Measurements from ENCODE around the gene MIA. TPM values are rescaled to one million over a fixed set of nuclear protein-coding genes. Genes with fewer than 3 reads are reported as not detected.

MIA gene
- total RNA-seq, 2 donors from 2014 or later, result not detected

DNA sequence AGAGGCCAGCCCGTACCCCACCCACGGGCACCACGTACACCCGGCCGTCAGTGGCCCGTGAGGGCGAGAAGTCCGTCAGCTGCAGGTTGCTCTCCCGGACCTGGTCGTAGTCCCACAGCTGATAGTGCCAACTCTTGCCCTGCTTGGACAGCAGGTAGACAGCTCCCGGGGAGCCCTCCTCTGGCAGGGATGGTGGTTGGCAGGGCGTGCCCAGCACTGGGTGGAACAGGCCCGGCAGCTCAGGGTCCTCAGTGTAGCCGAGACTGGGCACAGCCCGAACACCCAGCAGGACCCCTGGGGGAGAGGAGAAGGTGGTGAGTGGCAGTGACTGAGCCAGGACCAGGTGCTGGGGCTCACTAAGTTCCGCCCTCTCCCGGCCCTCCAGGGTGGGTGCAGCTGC is 32.8 kb upstream of the MIA start:
- Mint-ChIP-seq H3K4me3 (no peak overlapping the region), H3K36me3 (ENCODE audit: low read depth) (no peaks in the 10 kb centered on the region), H3K4me1 (no peaks in the 10 kb centered on the region), H3K27me3 (no peaks in the 10 kb centered on the region), H3K27ac (no peak overlapping the region)
- no peaks in the 10 kb centered on the region for H3K9me3 ChIP-seq (ENCODE audit: control insufficient read depth, low read length, poor library complexity, severe bottlenecking)
- DNase-seq (no peak), ATAC-seq (no peak)

DNA sequence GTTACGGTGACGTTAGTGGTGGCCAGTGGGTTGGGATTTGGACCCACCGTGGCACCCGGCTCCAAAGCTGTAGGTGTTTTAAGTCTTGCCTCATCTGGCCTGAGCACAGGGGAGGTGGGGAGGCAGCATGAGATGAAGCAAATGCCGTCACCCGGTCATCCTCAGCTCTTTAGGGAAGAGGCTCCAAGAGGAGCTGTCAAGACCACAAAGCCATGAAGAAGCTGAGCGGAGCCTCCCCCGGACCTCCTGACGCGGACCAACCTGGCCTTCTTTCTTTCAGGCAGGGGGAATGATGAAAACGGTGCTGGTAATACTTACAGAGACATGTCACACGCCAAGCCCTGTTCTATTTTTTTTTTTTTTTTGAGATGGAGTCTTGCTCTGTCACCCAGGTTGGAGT is 32.4 kb upstream of the MIA start:
- Mint-ChIP-seq H3K27ac (no peak overlapping the region), H3K27me3 (no peaks in the 10 kb centered on the region), H3K4me3 (no peak overlapping the region), H3K4me1 (no peaks in the 10 kb centered on the region), H3K36me3 (ENCODE audit: low read depth) (no peaks in the 10 kb centered on the region)
- no peak for ATAC-seq
- no peak for DNase-seq
- H3K9me3 ChIP-seq (ENCODE audit: control insufficient read depth, low read length, poor library complexity, severe bottlenecking), result no peaks in the 10 kb centered on the region

DNA sequence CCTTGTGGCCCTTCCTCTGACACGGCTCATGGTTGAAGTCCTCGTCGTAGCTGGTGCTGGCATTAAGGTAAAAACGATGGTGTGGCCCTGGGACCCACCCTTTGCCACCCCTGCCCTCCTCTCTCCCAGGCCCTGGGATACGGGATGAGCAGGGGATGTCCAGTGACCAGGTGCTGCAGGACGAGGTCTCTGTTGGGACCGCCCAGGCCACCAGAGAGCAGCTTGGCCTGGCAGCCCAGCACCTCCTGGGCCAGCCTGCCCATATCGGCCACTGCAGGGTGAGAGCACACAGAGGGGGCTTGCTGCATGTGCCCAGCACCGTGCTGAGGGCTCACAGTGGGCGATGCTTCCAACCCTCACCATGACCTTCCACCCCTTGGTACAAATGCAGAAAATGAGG is 31.4 kb upstream of the MIA start:
- Mint-ChIP-seq H3K27ac (no peak overlapping the region), H3K4me1 (peaks cover 4% of the 10 kb centered on the region), H3K36me3 (ENCODE audit: low read depth) (no peaks in the 10 kb centered on the region), H3K27me3 (no peaks in the 10 kb centered on the region), H3K4me3 (no peak overlapping the region)
- no peak for DNase-seq
- H3K9me3 ChIP-seq (ENCODE audit: control insufficient read depth, low read length, poor library complexity, severe bottlenecking), result no peaks in the 10 kb centered on the region
- no peak for ATAC-seq

DNA sequence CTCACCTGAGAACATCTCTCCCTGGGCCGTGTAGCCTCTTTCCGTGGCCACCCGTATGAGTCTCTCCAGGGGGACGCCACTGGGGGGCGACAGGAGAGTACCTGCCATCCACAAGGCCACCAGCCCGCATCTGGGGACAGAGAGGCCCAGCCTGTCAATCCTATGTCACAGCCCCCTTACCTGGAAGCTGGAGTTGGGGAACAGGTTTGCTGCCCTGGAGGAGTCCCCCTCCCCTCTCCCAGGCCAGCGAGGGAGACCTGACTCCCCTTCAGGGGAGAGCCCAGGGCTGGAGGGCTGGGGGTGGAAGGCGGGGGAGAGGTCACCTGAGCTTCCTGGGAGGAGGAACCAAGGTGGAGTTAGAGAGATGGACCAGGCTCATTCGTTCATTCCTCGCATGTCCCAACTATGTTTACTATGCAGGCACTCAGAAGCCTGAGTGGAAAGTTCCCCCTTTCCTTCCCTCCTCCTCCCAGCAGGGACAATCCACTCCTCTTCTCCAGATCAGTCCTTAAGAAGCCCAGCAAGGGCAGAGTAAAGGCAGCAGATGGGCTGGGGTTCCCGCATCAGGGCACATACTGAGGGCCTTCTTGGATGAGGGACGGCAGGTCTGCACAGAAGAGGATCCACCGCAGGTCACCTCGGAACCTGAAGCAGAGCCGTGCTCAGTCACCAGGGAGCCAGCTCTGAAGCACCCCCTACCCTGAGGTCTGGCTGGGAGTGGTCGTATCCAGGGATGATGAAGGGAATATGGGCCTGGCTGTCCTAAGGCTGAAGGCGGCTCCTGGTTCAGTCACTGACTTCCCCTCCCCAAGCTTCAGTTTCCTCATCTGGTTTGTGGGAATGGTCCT is 30.5 kb upstream of the MIA start:
- H3K36me3 Mint-ChIP-seq (ENCODE audit: low read depth), result no peaks in the 10 kb centered on the region

DNA sequence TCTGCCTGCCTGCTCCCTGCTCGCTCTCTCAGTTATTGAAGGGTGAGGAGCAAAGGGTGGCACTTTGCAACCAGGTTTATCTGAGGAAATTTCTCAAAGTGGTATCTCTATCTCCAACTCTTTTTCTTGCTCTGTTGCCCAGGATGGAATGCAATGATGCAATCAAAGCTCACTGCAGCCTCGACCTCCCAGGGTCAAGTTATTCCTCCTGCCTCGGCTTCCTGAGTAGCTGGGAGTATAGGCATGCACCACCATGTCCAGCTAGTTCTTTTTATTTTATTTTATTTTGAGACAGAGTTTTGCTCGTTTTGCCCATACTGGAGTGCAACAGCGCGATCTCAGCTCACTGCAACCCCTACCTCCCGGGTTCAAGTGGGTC is 29.9 kb upstream of the MIA start:
- no peaks in the 10 kb centered on the region for H3K27me3 Mint-ChIP-seq
- H3K36me3 Mint-ChIP-seq (ENCODE audit: low read depth), result no peaks in the 10 kb centered on the region
- peaks cover 14% of the 10 kb centered on the region for H3K4me1 Mint-ChIP-seq
- DNase-seq, result no peak
- no peak for ATAC-seq
- no peak overlapping the region for H3K4me3 Mint-ChIP-seq
- H3K9me3 ChIP-seq (ENCODE audit: control insufficient read depth, low read length, poor library complexity, severe bottlenecking), result no peaks in the 10 kb centered on the region
- H3K27ac Mint-ChIP-seq, result no peak overlapping the region

More for the DNA sequence above, 30.5 kb upstream of the MIA start:
- Mint-ChIP-seq H3K27ac (no peak overlapping the region), H3K4me1 (peaks cover 9% of the 10 kb centered on the region), H3K27me3 (no peaks in the 10 kb centered on the region), H3K4me3 (no peak overlapping the region)
- no peak for DNase-seq
- ATAC-seq, result no peak
- H3K9me3 ChIP-seq (ENCODE audit: control insufficient read depth, low read length, poor library complexity, severe bottlenecking), result no peaks in the 10 kb centered on the region

DNA sequence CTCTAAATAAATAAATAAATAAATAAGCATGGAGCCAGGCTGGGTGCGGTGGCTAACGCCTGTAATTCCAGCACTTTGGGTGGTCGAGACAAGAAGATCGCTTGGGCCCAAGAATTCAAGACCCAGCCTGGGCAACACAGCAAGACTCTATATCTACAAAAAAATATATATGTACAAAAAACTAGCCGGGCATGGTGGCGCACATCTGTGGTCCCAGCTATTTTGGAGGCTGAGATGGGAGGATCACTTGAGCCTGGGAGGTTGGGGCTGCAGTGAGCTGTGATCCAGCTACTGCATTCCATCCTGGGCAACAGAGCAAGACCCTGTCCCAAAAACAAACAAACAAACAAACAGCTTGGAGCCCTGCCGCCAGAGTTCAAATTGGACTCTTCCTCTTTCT is 27.8 kb upstream of the MIA start:
- H3K4me1 Mint-ChIP-seq, result peaks cover 28% of the 10 kb centered on the region
- H3K4me3 Mint-ChIP-seq, result no peak overlapping the region
- no peaks in the 10 kb centered on the region for H3K9me3 ChIP-seq (ENCODE audit: control insufficient read depth, low read length, poor library complexity, severe bottlenecking)
- H3K36me3 Mint-ChIP-seq (ENCODE audit: low read depth), result peaks cover 3% of the 10 kb centered on the region
- H3K27me3 Mint-ChIP-seq, result no peaks in the 10 kb centered on the region
- no peak for ATAC-seq
- DNase-seq, result no peak
- H3K27ac Mint-ChIP-seq, result peak overlapping the region; percentile 47

DNA sequence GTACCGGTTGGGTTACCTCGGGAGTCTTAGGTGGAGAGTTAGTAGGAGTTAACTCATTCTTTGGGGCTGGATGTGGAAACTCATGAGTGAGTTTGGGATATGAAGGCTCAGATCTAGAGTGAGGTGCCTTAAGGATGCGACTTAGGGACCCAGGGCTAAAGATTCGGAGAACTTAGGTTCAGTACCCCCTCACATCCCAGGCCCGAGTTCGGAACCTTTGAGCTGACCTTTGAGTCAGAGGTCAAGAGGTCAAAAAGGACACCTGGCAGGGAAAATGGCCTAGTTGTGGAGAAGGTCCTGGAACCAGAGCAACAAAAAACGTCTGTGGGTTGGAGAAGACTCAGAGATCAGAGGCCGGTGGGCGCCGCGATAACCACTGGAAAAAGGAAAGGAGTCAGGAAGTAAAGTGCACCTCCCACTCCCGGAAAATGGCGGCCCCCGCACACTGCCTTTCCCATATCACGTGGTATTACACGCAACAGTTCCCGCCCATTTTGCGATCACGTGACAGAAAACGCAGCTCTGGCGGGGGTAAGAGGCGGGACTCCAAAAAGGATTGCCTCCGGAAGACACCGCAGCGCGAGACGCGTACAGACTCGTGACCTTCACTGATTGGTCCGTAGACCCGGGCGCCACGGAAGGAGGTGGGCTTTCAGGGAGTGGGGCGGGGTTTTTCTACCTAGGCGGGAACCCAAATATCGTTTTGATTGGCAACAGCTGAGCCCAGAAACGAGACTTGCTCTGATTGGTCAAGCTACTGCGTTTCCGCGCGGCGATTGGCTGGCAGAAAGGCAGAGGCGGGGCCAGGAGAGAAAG is 25.1 kb upstream of the MIA start, which contains the start of gene ACTMAP:
Gene ACTMAP, minus strand, starts transcription at position 420 of the 816 bp plus-strand sequence. CDS start 674 bp downstream, outside the sequence.
- H3K27ac Mint-ChIP-seq, result peak within 1 kb of the TSS; percentile 99
- peaks cover 4% of the 10 kb centered on the region for H3K36me3 Mint-ChIP-seq (ENCODE audit: low read depth)
- DNase-seq, result peak; percentile 94 to 99 (median 96)
- peak; percentile 91 for ATAC-seq
- H3K9me3 ChIP-seq (ENCODE audit: control insufficient read depth, low read length, poor library complexity, severe bottlenecking), result no peaks in the 10 kb centered on the region
- H3K27me3 Mint-ChIP-seq, result no peaks in the 10 kb centered on the region
- H3K4me1 Mint-ChIP-seq, result peaks cover 40% of the 10 kb centered on the region
- H3K4me3 Mint-ChIP-seq, result peak within 1 kb of the TSS; percentile 99

DNA sequence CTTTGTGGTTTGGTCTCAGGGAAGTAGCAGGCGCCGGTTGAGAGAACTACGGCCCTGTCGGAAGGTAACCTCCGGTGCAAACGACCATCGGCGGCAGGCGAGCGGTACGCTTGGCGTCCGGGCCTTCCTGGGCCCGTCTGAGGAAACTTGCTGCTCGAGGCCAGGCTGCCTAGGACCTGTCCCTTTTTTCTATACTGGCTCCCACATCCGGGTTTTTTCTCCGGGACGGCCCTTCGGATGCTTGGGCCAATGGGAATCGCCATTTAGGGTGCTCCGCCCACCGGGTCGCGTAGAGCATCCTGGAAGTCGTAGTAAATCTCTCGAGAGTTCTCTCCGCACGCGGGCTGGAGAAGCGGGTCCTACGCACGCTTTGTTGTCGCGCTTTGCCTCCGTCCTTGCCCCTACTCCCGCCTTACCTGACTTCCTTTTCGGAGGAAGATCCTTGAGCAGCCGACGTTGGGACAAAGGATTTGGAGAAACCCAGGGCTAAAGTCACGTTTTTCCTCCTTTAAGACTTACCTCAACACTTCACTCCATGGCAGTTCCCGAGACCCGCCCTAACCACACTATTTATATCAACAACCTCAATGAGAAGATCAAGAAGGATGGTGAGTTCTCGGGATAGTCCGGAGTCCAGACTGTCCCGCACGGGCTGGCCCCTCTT is 24.3 kb upstream of the MIA start, which contains the start of gene SNRPA:
Gene SNRPA, plus strand, starts transcription at position 330 of the 664 bp plus-strand sequence. Its CDS starts 206 bp downstream, at position 536.
- peaks cover 7% of the 10 kb centered on the region for H3K36me3 Mint-ChIP-seq (ENCODE audit: low read depth)
- H3K27me3 Mint-ChIP-seq, result no peaks in the 10 kb centered on the region
- peak; percentile 74 for ATAC-seq
- DNase-seq, result peak; percentile 87 to 90 (median 89)
- H3K4me3 Mint-ChIP-seq, result peak within 1 kb of the TSS; percentile 99
- no peaks in the 10 kb centered on the region for H3K9me3 ChIP-seq (ENCODE audit: control insufficient read depth, low read length, poor library complexity, severe bottlenecking)
- peaks cover 47% of the 10 kb centered on the region for H3K4me1 Mint-ChIP-seq
- peak within 1 kb of the TSS; percentile 99 for H3K27ac Mint-ChIP-seq

DNA sequence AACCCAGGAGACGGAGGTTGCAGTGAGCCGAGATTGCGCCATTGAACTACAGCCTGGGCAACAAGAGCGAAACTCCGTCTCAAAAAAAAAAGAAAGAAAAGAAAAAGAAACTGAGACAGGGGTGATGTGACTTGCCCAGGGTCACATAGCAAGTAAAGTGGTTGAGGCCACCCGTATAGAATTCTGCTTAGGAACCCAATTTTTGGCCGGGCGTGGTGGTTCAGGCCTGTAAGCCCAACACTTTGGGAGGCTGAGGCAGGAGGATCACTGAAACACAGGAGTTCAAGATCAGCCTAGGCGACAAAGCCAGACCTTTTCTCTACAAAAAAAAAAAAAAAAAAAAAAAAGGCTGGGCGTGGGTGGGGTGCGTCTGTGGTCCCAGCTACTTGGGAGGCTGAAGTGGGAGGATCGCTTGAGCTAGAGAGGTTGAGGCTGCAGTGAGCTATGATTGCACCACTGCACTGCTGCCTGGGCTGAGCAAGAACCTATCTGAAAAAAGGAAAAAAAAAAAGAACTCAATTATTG is 23.0 kb upstream of the MIA start:
- no peaks in the 10 kb centered on the region for H3K9me3 ChIP-seq (ENCODE audit: control insufficient read depth, low read length, poor library complexity, severe bottlenecking)
- H3K27ac Mint-ChIP-seq, result peak overlapping the region; percentile 99
- H3K4me3 Mint-ChIP-seq, result peak overlapping the region; percentile 99
- H3K27me3 Mint-ChIP-seq, result no peaks in the 10 kb centered on the region
- ATAC-seq (no peak), DNase-seq (no peak)
- peaks cover 53% of the 10 kb centered on the region for H3K4me1 Mint-ChIP-seq
- peaks cover 11% of the 10 kb centered on the region for H3K36me3 Mint-ChIP-seq (ENCODE audit: low read depth)

DNA sequence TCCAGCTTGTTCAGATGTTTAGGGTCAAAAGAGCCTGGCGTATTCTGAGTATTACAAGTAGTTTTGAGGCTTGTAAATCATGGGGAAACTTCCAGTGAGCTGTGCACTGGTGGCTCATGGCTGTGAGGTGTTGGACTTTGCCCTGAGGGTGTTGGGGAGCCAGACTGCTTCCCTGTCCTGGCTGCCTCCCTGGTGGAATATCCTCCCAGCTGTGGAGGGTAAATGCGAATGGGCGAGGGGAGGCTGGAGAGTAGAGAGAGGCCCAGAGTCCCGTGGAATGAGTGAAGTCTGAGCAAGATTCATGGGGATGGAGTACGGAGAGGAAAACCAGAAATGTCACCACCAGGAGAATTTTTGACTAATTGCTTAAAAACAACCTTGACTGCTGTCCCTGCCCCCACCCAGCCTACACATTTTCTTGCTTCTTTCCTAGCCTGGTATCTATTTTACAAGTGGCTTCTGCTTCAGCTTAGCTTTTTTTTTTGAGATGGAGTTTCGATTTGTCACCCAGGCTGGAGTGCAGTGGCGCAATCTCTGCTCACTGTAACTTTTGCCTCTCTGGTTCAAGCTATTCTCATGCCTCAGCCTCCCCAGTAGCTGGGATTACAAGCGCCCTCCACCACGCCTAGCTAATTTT is 20.6 kb upstream of the MIA start:
- peak overlapping the region; percentile 86 for H3K27ac Mint-ChIP-seq
- H3K27me3 Mint-ChIP-seq, result no peaks in the 10 kb centered on the region
- peaks cover 12% of the 10 kb centered on the region for H3K36me3 Mint-ChIP-seq (ENCODE audit: low read depth)
- H3K4me1 Mint-ChIP-seq, result peaks cover 50% of the 10 kb centered on the region
- no peak for ATAC-seq
- H3K4me3 Mint-ChIP-seq, result peak overlapping the region; percentile 84
- DNase-seq, result no peak
- H3K9me3 ChIP-seq (ENCODE audit: control insufficient read depth, low read length, poor library complexity, severe bottlenecking), result no peaks in the 10 kb centered on the region

DNA sequence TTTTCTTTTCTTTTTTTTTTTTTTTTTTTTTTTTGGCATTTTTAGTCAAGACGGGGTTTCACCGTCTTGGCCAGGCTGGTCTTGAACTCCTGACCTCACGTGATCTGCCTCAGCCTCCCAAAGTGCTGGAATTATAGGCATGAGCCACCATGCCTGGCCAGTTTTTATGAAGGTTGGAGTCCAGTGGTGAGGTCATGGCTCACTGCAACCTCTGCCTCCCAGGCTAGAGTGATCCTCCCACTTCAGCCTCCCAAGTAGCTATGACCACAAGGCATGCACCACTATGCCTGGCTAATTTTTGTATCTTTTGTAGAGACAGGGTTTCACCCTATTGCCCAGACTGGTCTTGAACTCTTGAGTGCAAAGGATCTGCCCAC is 20.1 kb upstream of the MIA start:
- ATAC-seq (no peak), DNase-seq (no peak)
- peak overlapping the region; percentile 84 for H3K4me3 Mint-ChIP-seq
- H3K36me3 Mint-ChIP-seq (ENCODE audit: low read depth), result peaks cover 13% of the 10 kb centered on the region
- peaks cover 48% of the 10 kb centered on the region for H3K4me1 Mint-ChIP-seq
- no peaks in the 10 kb centered on the region for H3K27me3 Mint-ChIP-seq
- no peaks in the 10 kb centered on the region for H3K9me3 ChIP-seq (ENCODE audit: control insufficient read depth, low read length, poor library complexity, severe bottlenecking)
- H3K27ac Mint-ChIP-seq, result peak overlapping the region; percentile 83

DNA sequence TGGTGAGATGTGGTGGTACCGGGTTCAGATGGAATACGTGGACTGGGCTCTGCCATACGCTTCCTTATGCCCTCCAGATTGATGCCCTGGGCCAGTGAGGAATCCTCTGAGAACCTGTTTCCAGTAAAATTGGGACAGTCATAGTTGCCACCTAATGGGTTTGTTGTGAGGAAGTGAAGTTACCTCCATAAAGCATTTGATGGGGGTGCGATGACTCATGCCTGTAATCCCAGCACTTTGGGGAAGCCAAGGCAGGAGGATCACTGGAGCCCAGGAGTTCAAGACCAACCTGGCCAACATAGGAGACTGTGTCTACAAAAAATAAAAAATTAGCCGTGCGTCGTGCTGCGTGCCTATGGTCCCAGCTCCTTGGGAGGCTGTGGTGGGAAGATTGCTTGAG is 19.5 kb upstream of the MIA start:
- peaks cover 13% of the 10 kb centered on the region for H3K36me3 Mint-ChIP-seq (ENCODE audit: low read depth)
- ATAC-seq (no peak), DNase-seq (no peak)
- no peaks in the 10 kb centered on the region for H3K27me3 Mint-ChIP-seq
- H3K27ac Mint-ChIP-seq, result peak overlapping the region; percentile 83
- H3K9me3 ChIP-seq (ENCODE audit: control insufficient read depth, low read length, poor library complexity, severe bottlenecking), result no peaks in the 10 kb centered on the region
- H3K4me1 Mint-ChIP-seq, result peaks cover 50% of the 10 kb centered on the region
- peak overlapping the region; percentile 84 for H3K4me3 Mint-ChIP-seq

All from T-helper 17 cell (primary cell).